ENCODE results near the gene TRAF1.

Gene TRAF1

DNA sequence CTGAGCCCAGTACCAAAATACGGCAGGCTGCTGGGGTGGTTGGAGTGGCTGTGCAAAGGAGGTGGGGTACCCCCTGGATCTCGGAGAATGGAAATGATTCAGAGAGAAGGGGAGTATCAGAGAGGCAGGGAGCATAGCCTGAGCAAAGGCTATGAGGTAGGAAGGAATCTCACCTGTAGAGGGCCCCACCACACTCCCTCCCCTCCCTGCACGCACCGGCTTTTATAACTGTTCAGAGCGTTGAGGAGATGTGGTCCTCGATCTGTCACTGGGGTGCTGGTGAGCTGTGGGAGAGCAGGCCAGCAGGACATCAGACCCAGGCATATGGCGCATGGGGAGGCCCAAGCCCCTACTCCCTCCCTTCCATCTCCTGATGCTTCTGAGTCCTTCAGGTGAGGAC lies 62.8 kb downstream of the TRAF1 start:
- Mint-ChIP-seq H3K27ac (no peak overlapping the region), H3K36me3 (ENCODE audit: low read depth) (peaks cover 79% of the 10 kb centered on the region), H3K4me3 (no peak overlapping the region), H3K27me3 (ENCODE audit: low read depth) (no peaks in the 10 kb centered on the region), H3K9me3 (no peaks in the 10 kb centered on the region), H3K4me1 (ENCODE audit: low read depth) (peaks cover 3% of the 10 kb centered on the region)
- no peak for DNase-seq (ENCODE audit: low spot score)

DNA sequence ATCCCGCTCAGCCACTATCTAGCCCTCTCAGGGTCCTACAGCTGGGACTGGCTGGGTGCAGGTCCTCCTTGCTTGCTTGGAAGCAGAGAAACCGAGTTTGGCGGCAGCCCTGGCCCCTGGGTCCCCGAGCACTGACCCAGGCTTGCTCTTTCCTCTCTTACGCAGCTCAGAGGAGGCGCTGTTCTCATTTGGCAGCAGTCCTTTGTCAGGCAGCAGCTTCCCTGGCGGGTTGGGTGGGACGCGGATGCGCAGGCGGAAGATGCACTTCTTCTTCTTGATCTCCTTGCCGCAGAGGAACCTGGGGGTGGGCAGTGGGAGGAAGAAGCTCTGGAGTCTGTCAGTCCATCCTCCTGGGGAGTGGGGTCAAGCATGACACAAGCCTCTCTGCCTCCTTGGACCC lies 64.1 kb downstream of the TRAF1 start:
- no peak for DNase-seq (ENCODE audit: low spot score)
- Mint-ChIP-seq H3K9me3 (no peaks in the 10 kb centered on the region), H3K4me3 (no peak overlapping the region), H3K27ac (no peak overlapping the region), H3K36me3 (ENCODE audit: low read depth) (peaks cover 85% of the 10 kb centered on the region), H3K4me1 (ENCODE audit: low read depth) (no peaks in the 10 kb centered on the region), H3K27me3 (ENCODE audit: low read depth) (no peaks in the 10 kb centered on the region)

DNA sequence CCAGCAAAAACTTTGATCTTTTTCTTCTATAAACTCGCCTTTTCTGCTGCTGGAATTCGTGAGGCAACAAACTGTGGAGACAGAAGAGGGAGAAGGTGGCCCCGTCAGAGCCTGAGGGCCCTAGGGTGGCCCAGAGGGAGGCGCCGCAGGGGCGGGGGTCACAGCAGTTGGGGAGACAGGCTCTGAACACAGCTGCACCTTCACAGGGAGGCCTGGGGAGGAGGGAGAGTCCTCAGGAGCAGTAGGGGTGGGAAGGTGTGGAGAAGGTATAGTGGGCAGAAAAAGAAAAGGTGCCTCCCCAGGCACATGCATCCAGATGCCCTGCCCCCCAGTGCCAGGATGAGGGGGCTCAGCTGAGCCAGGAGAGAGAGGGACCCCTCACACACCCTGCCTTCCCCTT lies 64.7 kb downstream of the TRAF1 start:
- no peak for DNase-seq (ENCODE audit: low spot score)
- Mint-ChIP-seq H3K27ac (no peak overlapping the region), H3K36me3 (ENCODE audit: low read depth) (peaks cover 85% of the 10 kb centered on the region)

DNA sequence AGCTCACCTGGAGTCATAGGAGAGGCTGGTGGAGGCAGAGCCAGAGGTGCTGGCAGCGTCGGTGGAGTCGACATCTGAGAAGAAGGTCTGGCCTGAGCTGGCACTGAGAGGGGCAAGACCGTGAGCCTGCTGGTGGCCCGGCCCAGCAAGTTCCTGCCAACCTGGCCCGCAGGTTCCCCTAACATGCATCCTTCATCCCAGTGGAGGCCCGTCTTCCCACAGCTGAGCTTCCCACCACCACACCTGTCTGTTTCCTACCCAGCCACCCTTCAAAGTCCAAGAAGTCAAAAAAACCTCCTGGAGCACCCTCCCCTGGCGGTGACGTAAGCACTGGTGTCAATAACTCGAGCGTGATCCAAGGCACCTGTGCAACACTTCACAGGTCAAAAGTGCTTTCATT lies 66.5 kb downstream of the TRAF1 start:
- H3K4me3 Mint-ChIP-seq = no peak overlapping the region
- H3K4me1 Mint-ChIP-seq (ENCODE audit: low read depth) = no peaks in the 10 kb centered on the region
- DNase-seq (ENCODE audit: low spot score) = no peak
- peaks cover 80% of the 10 kb centered on the region for H3K36me3 Mint-ChIP-seq (ENCODE audit: low read depth)
- no peak overlapping the region for H3K27ac Mint-ChIP-seq
- no peaks in the 10 kb centered on the region for H3K27me3 Mint-ChIP-seq (ENCODE audit: low read depth)
- no peaks in the 10 kb centered on the region for H3K9me3 Mint-ChIP-seq

More for the DNA sequence above, 64.7 kb downstream of the TRAF1 start:
- no peak overlapping the region for H3K4me3 Mint-ChIP-seq
- no peaks in the 10 kb centered on the region for H3K27me3 Mint-ChIP-seq (ENCODE audit: low read depth)
- no peaks in the 10 kb centered on the region for H3K9me3 Mint-ChIP-seq
- no peaks in the 10 kb centered on the region for H3K4me1 Mint-ChIP-seq (ENCODE audit: low read depth)

DNA sequence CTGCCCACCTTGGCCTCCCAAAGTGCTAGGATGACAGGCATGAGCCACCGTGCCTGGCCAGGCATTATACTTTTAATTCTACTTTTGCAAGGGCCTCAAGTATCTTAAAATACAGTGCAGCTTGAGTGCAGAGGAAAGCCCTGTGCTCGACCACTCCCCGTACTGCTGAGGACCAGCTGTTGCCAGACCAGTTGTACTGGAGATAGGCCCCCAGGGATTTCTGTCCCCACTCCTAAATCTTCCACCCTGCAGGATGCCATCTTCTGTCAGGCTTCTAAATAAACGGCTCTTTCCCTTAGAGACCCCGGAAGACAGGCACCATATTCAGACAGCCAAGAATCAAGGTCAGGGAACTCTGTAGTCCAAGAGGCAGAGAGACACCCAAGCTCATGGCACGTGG lies 67.2 kb downstream of the TRAF1 start:
- H3K9me3 Mint-ChIP-seq = no peaks in the 10 kb centered on the region
- no peak overlapping the region for H3K27ac Mint-ChIP-seq
- H3K36me3 Mint-ChIP-seq (ENCODE audit: low read depth) = peaks cover 79% of the 10 kb centered on the region
- no peak for DNase-seq (ENCODE audit: low spot score)
- no peak overlapping the region for H3K4me3 Mint-ChIP-seq
- no peaks in the 10 kb centered on the region for H3K4me1 Mint-ChIP-seq (ENCODE audit: low read depth)
- H3K27me3 Mint-ChIP-seq (ENCODE audit: low read depth) = no peaks in the 10 kb centered on the region

DNA sequence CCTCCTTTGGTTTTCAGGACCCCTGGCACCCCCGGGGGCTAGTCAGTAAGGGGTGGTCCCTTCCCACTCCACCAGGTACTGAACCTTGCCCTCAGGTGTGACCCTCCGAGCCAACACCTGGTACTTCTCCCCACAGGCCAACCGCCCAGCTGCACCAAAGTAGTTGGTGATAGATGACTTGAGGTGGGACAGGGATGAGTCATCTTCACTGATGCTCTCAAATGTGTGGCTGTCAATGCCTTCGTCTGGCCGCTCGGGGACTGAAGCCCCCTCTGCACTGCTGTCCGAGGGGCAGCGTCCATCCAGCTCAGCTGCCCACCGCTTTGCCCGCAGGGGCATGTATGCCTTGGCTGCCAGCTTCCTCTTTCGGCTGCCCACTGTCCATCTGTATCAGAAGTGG lies 68.7 kb downstream of the TRAF1 start:
- no peak for DNase-seq (ENCODE audit: low spot score)
- Mint-ChIP-seq H3K27ac (no peak overlapping the region), H3K9me3 (no peaks in the 10 kb centered on the region), H3K4me3 (no peak overlapping the region), H3K27me3 (ENCODE audit: low read depth) (no peaks in the 10 kb centered on the region), H3K4me1 (ENCODE audit: low read depth) (no peaks in the 10 kb centered on the region), H3K36me3 (ENCODE audit: low read depth) (peaks cover 78% of the 10 kb centered on the region)

DNA sequence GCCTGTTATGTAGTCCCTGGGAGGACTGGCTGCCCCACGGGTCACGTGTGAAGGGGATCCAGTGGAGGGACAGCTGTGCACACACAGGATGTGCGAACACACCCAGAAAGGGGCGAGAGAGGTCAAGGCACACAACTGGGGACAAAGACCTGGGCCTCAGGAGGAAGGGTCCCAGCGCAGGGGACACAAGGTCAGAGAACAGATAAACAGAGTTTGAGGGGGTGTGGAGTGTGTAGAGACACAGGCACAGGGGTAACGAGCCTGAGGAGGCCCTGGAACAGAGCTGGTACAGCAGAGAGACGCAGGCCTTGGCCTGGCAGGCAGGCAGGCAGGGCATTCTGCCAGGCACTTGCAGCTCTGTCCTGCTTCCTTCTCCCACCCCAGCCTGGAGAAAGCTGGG lies 69.1 kb downstream of the TRAF1 start:
- Mint-ChIP-seq H3K4me1 (ENCODE audit: low read depth) (no peaks in the 10 kb centered on the region), H3K27ac (no peak overlapping the region), H3K9me3 (no peaks in the 10 kb centered on the region)

DNA sequence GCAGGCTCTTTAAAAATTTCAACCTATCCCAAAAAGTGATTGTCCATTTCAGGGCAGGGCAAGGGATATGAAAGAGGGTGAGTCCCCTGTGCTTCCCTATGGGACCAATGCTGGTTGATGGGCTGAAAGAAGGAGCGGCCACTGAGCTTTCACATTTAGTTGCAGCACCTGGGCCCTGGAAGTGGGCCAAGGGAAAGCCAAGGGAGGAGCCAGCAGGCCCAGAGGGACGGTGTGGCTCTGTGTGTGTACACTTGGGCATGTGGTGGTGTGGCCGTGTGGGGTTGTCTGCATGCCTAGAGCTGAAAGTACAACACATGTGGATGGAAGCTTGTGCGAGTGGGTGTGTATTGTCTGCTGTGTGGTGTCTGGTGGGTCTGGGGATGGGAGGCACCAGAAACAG lies 69.9 kb downstream of the TRAF1 start:
- H3K4me1 Mint-ChIP-seq (ENCODE audit: low read depth) = no peaks in the 10 kb centered on the region
- H3K36me3 Mint-ChIP-seq (ENCODE audit: low read depth) = peaks cover 76% of the 10 kb centered on the region
- H3K27ac Mint-ChIP-seq = no peak overlapping the region
- no peak overlapping the region for H3K4me3 Mint-ChIP-seq
- no peak for DNase-seq (ENCODE audit: low spot score)
- no peaks in the 10 kb centered on the region for H3K9me3 Mint-ChIP-seq
- H3K27me3 Mint-ChIP-seq (ENCODE audit: low read depth) = no peaks in the 10 kb centered on the region

More for the DNA sequence above, 69.1 kb downstream of the TRAF1 start:
- no peak overlapping the region for H3K4me3 Mint-ChIP-seq
- H3K27me3 Mint-ChIP-seq (ENCODE audit: low read depth) = no peaks in the 10 kb centered on the region
- H3K36me3 Mint-ChIP-seq (ENCODE audit: low read depth) = peaks cover 78% of the 10 kb centered on the region
- no peak for DNase-seq (ENCODE audit: low spot score)

DNA sequence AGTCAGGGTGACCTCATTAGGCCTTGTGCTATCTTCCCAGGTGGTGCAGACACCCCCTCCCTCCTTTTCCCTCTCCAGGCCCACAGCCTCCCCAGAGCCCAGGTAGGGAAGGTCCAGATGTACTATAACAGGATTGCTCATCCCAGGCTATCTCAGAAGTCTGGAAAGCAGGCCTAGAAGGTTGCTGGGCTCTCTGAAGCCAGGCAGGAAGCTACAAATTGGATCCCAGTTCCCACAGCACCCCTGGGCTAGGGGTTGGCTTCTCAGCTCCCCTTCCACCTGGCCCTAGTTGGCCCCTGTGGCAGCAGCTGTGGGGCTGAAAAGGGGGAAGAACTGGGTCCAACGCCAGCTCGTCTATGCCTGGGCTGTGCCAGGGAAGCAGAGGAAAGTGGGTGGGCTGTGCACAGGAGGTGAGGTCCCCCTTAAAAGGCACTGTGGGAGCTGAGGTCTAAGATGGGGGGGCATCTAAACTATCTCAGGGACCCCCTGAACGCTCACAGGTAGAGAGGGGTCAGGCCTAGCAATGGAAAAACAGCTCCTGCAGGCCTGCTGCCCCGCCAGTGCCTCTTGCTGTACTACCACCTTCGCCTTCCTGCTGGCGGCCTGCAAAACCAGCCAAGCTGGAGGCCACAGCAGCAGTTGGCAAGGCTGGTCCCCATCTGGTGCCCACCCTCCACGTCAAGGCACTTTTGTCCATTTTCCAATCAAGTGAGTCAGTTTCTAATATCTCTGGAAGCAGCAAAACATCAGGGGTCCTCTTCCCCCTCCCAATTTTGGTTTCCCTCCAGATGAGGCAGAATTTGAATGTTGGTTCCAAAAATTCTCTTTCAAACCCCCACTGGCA lies 70.5 kb downstream of the TRAF1 start:
- Mint-ChIP-seq H3K36me3 (ENCODE audit: low read depth) (peaks cover 76% of the 10 kb centered on the region), H3K4me3 (no peak overlapping the region), H3K9me3 (no peaks in the 10 kb centered on the region), H3K27me3 (ENCODE audit: low read depth) (no peaks in the 10 kb centered on the region), H3K4me1 (ENCODE audit: low read depth) (no peaks in the 10 kb centered on the region), H3K27ac (no peak overlapping the region)
- DNase-seq (ENCODE audit: low spot score) = no peak

DNA sequence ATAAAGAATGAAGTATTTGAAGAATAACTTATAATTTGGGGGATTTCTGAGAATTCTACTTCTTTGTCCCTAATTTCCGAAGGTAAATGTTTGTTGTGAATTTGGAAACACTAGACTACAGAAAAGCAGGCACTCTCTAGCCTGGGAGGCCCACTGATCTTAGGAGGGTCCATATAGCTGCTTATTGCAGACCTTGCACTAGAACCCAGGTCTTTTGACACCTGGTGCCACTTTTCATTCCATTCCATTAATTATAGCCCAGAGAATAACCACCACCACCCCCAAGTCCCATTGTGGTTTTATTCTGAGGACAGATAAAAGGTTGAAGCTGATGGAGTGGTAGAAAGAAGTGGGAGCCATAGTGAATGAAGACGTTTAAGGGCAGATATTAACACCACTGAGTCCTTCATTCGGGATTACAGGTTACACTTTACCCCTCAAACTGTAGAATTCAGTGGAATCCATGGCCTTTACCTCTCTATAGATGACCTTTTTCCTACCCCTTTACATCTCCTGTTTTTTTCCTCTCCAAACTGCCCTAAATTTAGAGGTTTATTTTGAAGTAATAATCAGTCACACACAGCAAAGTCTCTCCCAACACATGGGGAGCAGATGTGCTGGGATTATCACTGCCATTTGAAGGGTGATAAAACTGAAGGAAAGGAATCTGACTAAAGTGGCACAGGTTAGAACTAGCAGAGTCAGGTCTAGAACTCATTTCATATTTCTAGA lies 71.8 kb downstream of the TRAF1 start:
- Mint-ChIP-seq H3K4me1 (ENCODE audit: low read depth) (no peaks in the 10 kb centered on the region), H3K4me3 (no peak overlapping the region), H3K27ac (no peak overlapping the region), H3K36me3 (ENCODE audit: low read depth) (peaks cover 69% of the 10 kb centered on the region), H3K27me3 (ENCODE audit: low read depth) (no peaks in the 10 kb centered on the region), H3K9me3 (no peaks in the 10 kb centered on the region)
- no peak for DNase-seq (ENCODE audit: low spot score)

DNA sequence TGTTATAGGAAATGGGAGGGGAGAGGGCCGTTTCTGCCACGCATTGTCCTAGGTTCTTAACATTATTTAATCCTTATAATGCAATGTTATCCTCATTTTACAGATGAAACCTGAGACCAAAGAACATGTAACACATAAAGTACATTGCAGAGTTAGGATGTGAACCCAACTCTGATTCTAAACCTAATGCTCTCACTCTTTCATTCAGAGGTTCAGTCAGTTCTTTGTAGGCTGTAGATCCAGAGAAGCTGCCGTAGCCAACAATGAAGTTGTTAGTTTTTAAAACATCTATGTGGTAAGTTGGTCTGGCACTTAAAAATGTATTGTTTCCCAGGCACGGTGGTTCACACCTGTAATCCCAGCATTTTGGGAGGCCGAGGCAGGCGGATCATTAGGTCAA lies 73.4 kb downstream of the TRAF1 start:
- no peak for DNase-seq (ENCODE audit: low spot score)
- peaks cover 61% of the 10 kb centered on the region for H3K36me3 Mint-ChIP-seq (ENCODE audit: low read depth)
- H3K27me3 Mint-ChIP-seq (ENCODE audit: low read depth) = no peaks in the 10 kb centered on the region
- H3K4me1 Mint-ChIP-seq (ENCODE audit: low read depth) = peaks cover 3% of the 10 kb centered on the region
- H3K27ac Mint-ChIP-seq = no peak overlapping the region
- no peak overlapping the region for H3K4me3 Mint-ChIP-seq
- H3K9me3 Mint-ChIP-seq = no peaks in the 10 kb centered on the region
